ENCODE data around the gene TNS1. TPM values are rescaled to one million over a fixed set of nuclear protein-coding genes. Genes with fewer than 3 reads are reported as not detected.

The TNS1 gene
- total RNA-seq, 1 donor from 2014 or later, result 219 TPM

GRCh38 chr2:217875138-217875537 is 127.7 kb downstream of the TNS1 start:
- Histone ChIP-seq H2AFZ (ENCODE audit: low read depth, low read length) (no peak overlapping the region), H3K27me3 (ENCODE audit: insufficient read depth, low read length) (no peaks in the 10 kb centered on the region), H3K4me2 (ENCODE audit: low read length) (no peak overlapping the region), H3K79me2 (ENCODE audit: insufficient read depth, low read length) (peaks cover 3% of the 10 kb centered on the region), H3K36me3 (ENCODE audit: insufficient read depth, low read length) (peaks cover 29% of the 10 kb centered on the region), H3K9ac (ENCODE audit: low read length) (no peak overlapping the region), H4K20me1 (ENCODE audit: insufficient read depth, low read length) (peaks cover 100% of the 10 kb centered on the region), H3K4me3 (ENCODE audit: insufficient read depth, low read depth, low read length) (no peak overlapping the region), H3K4me1 (ENCODE audit: insufficient read depth, low read length) (no peaks in the 10 kb centered on the region), H3K9me3 (ENCODE audit: insufficient read depth, low read depth, low read length) (no peaks in the 10 kb centered on the region), H3K27ac (ENCODE audit: low read depth, low read length) (no peak overlapping the region)
- no peaks in the 10 kb centered on the region for H3K27me3 Mint-ChIP-seq (ENCODE audit: low read depth, unreplicated experiment)
- FAIRE-seq (no peak), DNase-seq (ENCODE audit: low read depth) (no peak)
- H3K4me1 Mint-ChIP-seq (ENCODE audit: low read depth, unreplicated experiment), result peaks cover 6% of the 10 kb centered on the region
- no peak overlapping the region for H3K27ac Mint-ChIP-seq (ENCODE audit: unreplicated experiment)
- H3K9me3 Mint-ChIP-seq (ENCODE audit: unreplicated experiment), result peaks cover 2% of the 10 kb centered on the region
- H3K36me3 Mint-ChIP-seq (ENCODE audit: low read depth, unreplicated experiment), result peaks cover 56% of the 10 kb centered on the region
- H3K4me3 Mint-ChIP-seq (ENCODE audit: unreplicated experiment), result no peak overlapping the region
- TF ChIP-seq EZH2 (IDR thresholded peaks at IDR 0.05; ENCODE audit: insufficient read depth, low read length), result no peak
- TF ChIP-seq CTCF (IDR thresholded peaks at IDR 0.05; ENCODE audit: insufficient read depth, low read depth, low read length), result no peak

GRCh38 chr2:217873371-217873770 is 129.4 kb downstream of the TNS1 start:
- Histone ChIP-seq H4K20me1 (ENCODE audit: insufficient read depth, low read length) (peaks cover 100% of the 10 kb centered on the region), H3K4me1 (ENCODE audit: insufficient read depth, low read length) (peaks cover 8% of the 10 kb centered on the region), H3K4me2 (ENCODE audit: low read length) (no peak overlapping the region), H3K27ac (ENCODE audit: low read depth, low read length) (no peak overlapping the region), H3K9ac (ENCODE audit: low read length) (no peak overlapping the region), H3K4me3 (ENCODE audit: insufficient read depth, low read depth, low read length) (no peak overlapping the region), H3K36me3 (ENCODE audit: insufficient read depth, low read length) (peaks cover 24% of the 10 kb centered on the region), H2AFZ (ENCODE audit: low read depth, low read length) (no peak overlapping the region), H3K27me3 (ENCODE audit: insufficient read depth, low read length) (no peaks in the 10 kb centered on the region), H3K79me2 (ENCODE audit: insufficient read depth, low read length) (peaks cover 3% of the 10 kb centered on the region), H3K9me3 (ENCODE audit: insufficient read depth, low read depth, low read length) (no peaks in the 10 kb centered on the region)
- DNase-seq (ENCODE audit: low read depth) (no peak), FAIRE-seq (no peak)
- Mint-ChIP-seq H3K4me1 (ENCODE audit: low read depth, unreplicated experiment) (peaks cover 13% of the 10 kb centered on the region), H3K27me3 (ENCODE audit: low read depth, unreplicated experiment) (no peaks in the 10 kb centered on the region), H3K9me3 (ENCODE audit: unreplicated experiment) (peaks cover 2% of the 10 kb centered on the region), H3K36me3 (ENCODE audit: low read depth, unreplicated experiment) (peaks cover 55% of the 10 kb centered on the region), H3K27ac (ENCODE audit: unreplicated experiment) (no peak overlapping the region), H3K4me3 (ENCODE audit: unreplicated experiment) (no peak overlapping the region)
- TF ChIP-seq EZH2 (IDR thresholded peaks at IDR 0.05; ENCODE audit: insufficient read depth, low read length) (no peak), CTCF (IDR thresholded peaks at IDR 0.05; ENCODE audit: insufficient read depth, low read depth, low read length) (no peak)

GRCh38 chr2:217872319-217872718 is 130.5 kb downstream of the TNS1 start:
- Histone ChIP-seq H3K4me1 (ENCODE audit: insufficient read depth, low read length) (peaks cover 8% of the 10 kb centered on the region), H3K4me2 (ENCODE audit: low read length) (no peak overlapping the region), H4K20me1 (ENCODE audit: insufficient read depth, low read length) (peaks cover 99% of the 10 kb centered on the region), H3K79me2 (ENCODE audit: insufficient read depth, low read length) (peaks cover 3% of the 10 kb centered on the region), H3K9me3 (ENCODE audit: insufficient read depth, low read depth, low read length) (no peaks in the 10 kb centered on the region), H3K4me3 (ENCODE audit: insufficient read depth, low read depth, low read length) (no peak overlapping the region), H3K27me3 (ENCODE audit: insufficient read depth, low read length) (no peaks in the 10 kb centered on the region), H3K36me3 (ENCODE audit: insufficient read depth, low read length) (peaks cover 34% of the 10 kb centered on the region), H3K27ac (ENCODE audit: low read depth, low read length) (no peak overlapping the region), H3K9ac (ENCODE audit: low read length) (no peak overlapping the region), H2AFZ (ENCODE audit: low read depth, low read length) (no peak overlapping the region)
- Mint-ChIP-seq H3K4me3 (ENCODE audit: unreplicated experiment) (no peak overlapping the region), H3K27me3 (ENCODE audit: low read depth, unreplicated experiment) (no peaks in the 10 kb centered on the region), H3K36me3 (ENCODE audit: low read depth, unreplicated experiment) (peaks cover 59% of the 10 kb centered on the region), H3K4me1 (ENCODE audit: low read depth, unreplicated experiment) (peaks cover 13% of the 10 kb centered on the region), H3K9me3 (ENCODE audit: unreplicated experiment) (peaks cover 2% of the 10 kb centered on the region), H3K27ac (ENCODE audit: unreplicated experiment) (no peak overlapping the region)
- no peak for DNase-seq (ENCODE audit: low read depth)
- TF ChIP-seq EZH2 (IDR thresholded peaks at IDR 0.05; ENCODE audit: insufficient read depth, low read length), result no peak
- no peak for TF ChIP-seq CTCF (IDR thresholded peaks at IDR 0.05; ENCODE audit: insufficient read depth, low read depth, low read length)
- no peak for FAIRE-seq
